ENCODE measurements around the gene THG1L.

Gene THG1L

DNA sequence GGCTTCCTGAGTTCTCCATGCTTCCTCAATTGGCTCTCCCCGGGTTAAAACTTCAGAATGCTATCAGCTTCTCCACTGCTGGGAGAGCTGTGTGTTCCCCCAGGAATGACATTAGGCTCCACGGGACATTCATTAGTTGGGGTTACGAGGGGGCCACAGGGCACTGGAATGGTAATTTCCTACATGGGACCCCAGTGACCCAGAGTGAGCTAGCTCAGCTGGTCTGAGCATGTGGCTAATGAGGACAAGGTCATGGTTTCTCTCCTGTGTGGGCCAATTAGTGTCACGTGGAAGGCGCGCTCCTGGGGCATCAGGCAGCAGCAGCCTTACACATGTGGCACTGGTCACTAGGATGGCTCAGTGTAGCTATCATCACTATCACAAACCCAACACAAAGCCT lies 33.3 kb downstream of the THG1L start:
- no peaks in the 10 kb centered on the region for H3K9me3 Mint-ChIP-seq
- H3K4me3 Mint-ChIP-seq = no peak overlapping the region
- no peak overlapping the region for H3K27ac Mint-ChIP-seq
- H3K4me1 Mint-ChIP-seq (ENCODE audit: low read depth) = no peaks in the 10 kb centered on the region
- no peaks in the 10 kb centered on the region for H3K27me3 Mint-ChIP-seq
- peaks cover 11% of the 10 kb centered on the region for H3K36me3 Mint-ChIP-seq (ENCODE audit: low read depth)

DNA sequence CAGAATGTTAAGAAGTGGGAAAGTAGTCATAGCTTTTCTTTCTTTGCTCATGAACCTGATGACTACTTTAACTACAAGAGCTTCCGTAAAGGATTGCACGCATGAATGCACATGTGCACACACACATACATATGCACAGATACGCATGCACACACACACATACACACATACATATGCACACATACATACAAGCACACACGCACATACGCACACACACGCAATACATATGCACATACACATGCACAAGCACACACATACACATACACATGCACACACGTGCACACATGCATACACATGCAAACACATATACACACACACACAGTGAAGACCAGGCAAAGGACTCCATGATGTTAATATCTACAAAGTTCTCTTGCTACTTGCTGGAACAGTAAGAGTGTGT lies 35.2 kb downstream of the THG1L start:
- no peaks in the 10 kb centered on the region for H3K27me3 Mint-ChIP-seq
- no peaks in the 10 kb centered on the region for H3K4me1 Mint-ChIP-seq (ENCODE audit: low read depth)
- H3K4me3 Mint-ChIP-seq = no peak overlapping the region
- peaks cover 1% of the 10 kb centered on the region for H3K36me3 Mint-ChIP-seq (ENCODE audit: low read depth)
- no peak overlapping the region for H3K27ac Mint-ChIP-seq
- H3K9me3 Mint-ChIP-seq = no peaks in the 10 kb centered on the region

DNA sequence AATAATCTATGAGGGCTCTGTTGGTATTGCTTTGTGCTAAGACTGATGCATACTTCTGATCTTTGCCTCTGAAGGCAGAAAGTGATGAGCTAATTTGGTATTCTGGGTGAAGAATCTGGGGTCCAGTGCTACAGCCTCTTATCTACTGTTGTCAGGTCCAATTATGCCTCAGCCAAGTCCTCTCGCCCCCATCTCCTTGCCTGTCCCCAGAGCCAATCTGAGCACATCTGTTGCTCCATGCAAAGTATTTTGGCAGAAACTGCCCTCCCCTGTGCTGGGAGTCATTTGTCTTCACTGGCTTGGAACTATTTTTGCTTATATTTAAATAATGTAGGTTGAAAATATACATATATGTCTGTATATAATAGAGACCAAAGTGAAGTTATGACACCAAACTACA lies 35.7 kb downstream of the THG1L start:
- H3K9me3 Mint-ChIP-seq = no peaks in the 10 kb centered on the region

GRCh38 chr5:157767689-157768088 lies 36.5 kb downstream of the THG1L start:
- Mint-ChIP-seq H3K36me3 (ENCODE audit: low read depth) (no peaks in the 10 kb centered on the region), H3K9me3 (no peaks in the 10 kb centered on the region), H3K27ac (no peak overlapping the region), H3K4me1 (ENCODE audit: low read depth) (no peaks in the 10 kb centered on the region), H3K4me3 (no peak overlapping the region), H3K27me3 (no peaks in the 10 kb centered on the region)

More for the DNA sequence above, 35.7 kb downstream of the THG1L start:
- no peaks in the 10 kb centered on the region for H3K4me1 Mint-ChIP-seq (ENCODE audit: low read depth)
- H3K4me3 Mint-ChIP-seq = no peak overlapping the region
- H3K27me3 Mint-ChIP-seq = no peaks in the 10 kb centered on the region
- H3K27ac Mint-ChIP-seq = no peak overlapping the region
- no peaks in the 10 kb centered on the region for H3K36me3 Mint-ChIP-seq (ENCODE audit: low read depth)

- H3K27ac Mint-ChIP-seq = no peak overlapping the region
- H3K4me1 Mint-ChIP-seq (ENCODE audit: low read depth) = no peaks in the 10 kb centered on the region
- no peak overlapping the region for H3K4me3 Mint-ChIP-seq
- no peaks in the 10 kb centered on the region for H3K36me3 Mint-ChIP-seq (ENCODE audit: low read depth)
- no peaks in the 10 kb centered on the region for H3K27me3 Mint-ChIP-seq
- H3K9me3 Mint-ChIP-seq = no peaks in the 10 kb centered on the region
Measured at GRCh38 chr5:157770665-157771064, 39.4 kb downstream of the THG1L start.

GRCh38 chr5:157772127-157772526 lies 40.9 kb downstream of the THG1L start:
- no peak overlapping the region for H3K27ac Mint-ChIP-seq
- no peak overlapping the region for H3K4me3 Mint-ChIP-seq
- no peaks in the 10 kb centered on the region for H3K4me1 Mint-ChIP-seq (ENCODE audit: low read depth)
- no peaks in the 10 kb centered on the region for H3K9me3 Mint-ChIP-seq
- no peaks in the 10 kb centered on the region for H3K36me3 Mint-ChIP-seq (ENCODE audit: low read depth)
- no peaks in the 10 kb centered on the region for H3K27me3 Mint-ChIP-seq

- Mint-ChIP-seq H3K36me3 (ENCODE audit: low read depth) (no peaks in the 10 kb centered on the region), H3K9me3 (no peaks in the 10 kb centered on the region), H3K4me1 (ENCODE audit: low read depth) (no peaks in the 10 kb centered on the region), H3K27me3 (no peaks in the 10 kb centered on the region), H3K4me3 (no peak overlapping the region), H3K27ac (no peak overlapping the region)
Measured at GRCh38 chr5:157778121-157778805, 47.0 kb downstream of the THG1L start.

- Mint-ChIP-seq H3K9me3 (no peaks in the 10 kb centered on the region), H3K4me1 (ENCODE audit: low read depth) (no peaks in the 10 kb centered on the region), H3K4me3 (no peak overlapping the region), H3K27me3 (no peaks in the 10 kb centered on the region), H3K36me3 (ENCODE audit: low read depth) (no peaks in the 10 kb centered on the region), H3K27ac (no peak overlapping the region)
Measured at GRCh38 chr5:157779221-157779620, 48.0 kb downstream of the THG1L start.

GRCh38 chr5:157785801-157786200 lies 54.6 kb downstream of the THG1L start:
- no peak overlapping the region for H3K4me3 Mint-ChIP-seq
- peaks cover 38% of the 10 kb centered on the region for H3K36me3 Mint-ChIP-seq (ENCODE audit: low read depth)
- H3K27ac Mint-ChIP-seq = no peak overlapping the region
- no peaks in the 10 kb centered on the region for H3K27me3 Mint-ChIP-seq
- no peaks in the 10 kb centered on the region for H3K4me1 Mint-ChIP-seq (ENCODE audit: low read depth)
- H3K9me3 Mint-ChIP-seq = no peaks in the 10 kb centered on the region
